HepG2 (cell line): ENCODE measurements around the gene ACBD6. TPM values are rescaled to one million over a fixed set of nuclear protein-coding genes. Genes with fewer than 3 reads are reported as not detected.

Source experiments
- ATAC-seq: fragments of 200-7000 bp; cut with Tn5 transposase; 3 replicates; pipeline ENCODE4 v1.9.1; 2020; ENCODE audit warnings: mild to moderate bottlenecking, moderate library complexity
- BruUV-seq: library from RNA; stranded (reverse); fragments of 400-500 nt; replicated peaks from 2 replicates; lab custom pipeline; 2021; lab: Mats Ljungman, UMichigan
- CTCF ChIA-PET: fragments of 300-600 bp; formaldehyde crosslinking; extraction: SDS; loops from one replicate; lab custom pipeline; 2021; ENCODE audit warnings: low total read pairs, inconsistent platforms, low intra/inter-chr PET ratio; lab: Yijun Ruan, JAX
- POLR2A ChIA-PET: fragments of 350-600 bp; sonication (Branson Sonifier 250); formaldehyde crosslinking; loops from one replicate; lab custom pipeline; 2020; ENCODE audit warnings: antibody characterized with exemption, inconsistent platforms; lab: Yijun Ruan, JAX
- DNase-seq: peaks from one replicate; pipeline ENCODE4 v3.0.0-alpha.2; 2015; ENCODE audit warnings: low spot score
- FAIRE-seq: peaks from 3 replicates; lab custom pipeline; 2011; peaks lifted over from hg19 to GRCh38; lab: Jason Lieb, UNC
- H2AFZ ChIP-seq: one replicate; pipeline ENCODE4 v1.6.1; 2011; ENCODE audit warnings: low read length, inconsistent platforms
- H3K27ac ChIP-seq: fragments of 300-600 bp; 3 replicates; pipeline ENCODE4 v1.8.0; 2011; ENCODE audit warnings: mixed run types, mild to moderate bottlenecking, mixed read lengths, low read length, inconsistent platforms; ENCODE audit not compliant: insufficient read depth; ENCODE audit errors: extremely low read length
- H3K27me3 ChIP-seq, 2 experiments: fragments of 200-600 bp in 1 of 2; 2 replicates in 1 of 2; 3 replicates in 1 of 2; pipeline versions ENCODE4 v1.6.0 to v1.8.0; 2011; ENCODE audit warnings: low read length in 2 of 2, mild to moderate bottlenecking in 2 of 2, moderate library complexity in 2 of 2, inconsistent platforms in 1 of 2; ENCODE audit not compliant: insufficient read depth in 2 of 2, control insufficient read depth in 1 of 2
- H3K36me3 ChIP-seq, 2 experiments: fragments of 200-600 bp in 1 of 2; replicated peaks in 1 of 2; 2 replicates in 1 of 2; 3 replicates in 1 of 2; pipeline versions ENCODE4 v1.5.1 to v1.8.0; 2011; ENCODE audit warnings: low read length in 2 of 2, inconsistent platforms in 1 of 2; ENCODE audit not compliant: insufficient read depth in 2 of 2, control insufficient read depth in 1 of 2
- H3K4me1 ChIP-seq: 2 replicates; pipeline ENCODE4 v1.5.1; 2012; ENCODE audit warnings: low read length, inconsistent platforms; ENCODE audit not compliant: insufficient read depth
- H3K4me2 ChIP-seq: 2 replicates; pipeline ENCODE4 v1.6.0; 2011; ENCODE audit warnings: low read depth, low read length, inconsistent platforms
- H3K4me3 ChIP-seq, 3 experiments: fragments of 200-600 bp in 1 of 3; sonication (generic), shearing (Covaris generic) in 1 of 3; replicated peaks in 1 of 3; 2 replicates each; pipeline ENCODE4 v1.5.1; 2011 to 2016; ENCODE audit warnings: low read length in 3 of 3, inconsistent platforms in 2 of 3, low read depth in 2 of 3, mild to moderate bottlenecking in 2 of 3, control low read depth in 1 of 3, mixed read lengths in 1 of 3; ENCODE audit not compliant: insufficient read depth in 1 of 3
- H3K79me2 ChIP-seq: one replicate; pipeline ENCODE4 v1.6.1; 2011; ENCODE audit warnings: low read length, inconsistent platforms; ENCODE audit not compliant: insufficient read depth
- H3K9ac ChIP-seq: 2 replicates; pipeline ENCODE4 v1.6.0; 2011; ENCODE audit warnings: mild to moderate bottlenecking, low read depth, low read length, inconsistent platforms; ENCODE audit not compliant: insufficient read depth
- H3K9me3 ChIP-seq: 2 replicates; pipeline ENCODE4 v1.5.1; 2012; ENCODE audit warnings: mild to moderate bottlenecking, low read length
- H4K20me1 ChIP-seq: 2 replicates; pipeline ENCODE4 v1.6.0; 2011; ENCODE audit warnings: inconsistent platforms, mild to moderate bottlenecking, low read length, moderate library complexity; ENCODE audit not compliant: insufficient read depth
- ARID2 ChIP-seq: sonication (generic); formaldehyde crosslinking; IDR thresholded peaks from 2 replicates; pipeline ENCODE4 v1.8.1; 2022; ENCODE audit warnings: mild to moderate bottlenecking, missing genetic modification reagents, borderline replicate concordance
- ASH2L ChIP-seq: fragments of 300-600, 200-600 bp; sonication (generic); IDR thresholded peaks from 2 replicates; pipeline ENCODE4 v1.7.0; 2017; ENCODE audit warnings: low read depth, mild to moderate bottlenecking, moderate library complexity, mixed read lengths, low read length; ENCODE audit not compliant: insufficient read length
- ATM ChIP-seq: fragments of 450-650 bp; IDR thresholded peaks from 2 replicates; pipeline ENCODE4 v1.7.1; 2017; ENCODE audit warnings: mild to moderate bottlenecking, borderline replicate concordance
- FOXK2 ChIP-seq: fragments of 450-650 bp; IDR thresholded peaks from 2 replicates; pipeline ENCODE4 v1.6.1; 2016
- ZBTB40 ChIP-seq, 2 experiments: fragments of 450-650 bp in 1 of 2; sonication (generic) in 1 of 2; formaldehyde crosslinking in 1 of 2; IDR thresholded peaks; 2 replicates each; pipeline versions ENCODE4 v1.6.1 to v1.8.0; 2016 to 2022; ENCODE audit warnings: antibody characterized with exemption in 1 of 2, mild to moderate bottlenecking in 1 of 2, missing genetic modification reagents in 1 of 2
- ZFX ChIP-seq: sonication (generic); formaldehyde crosslinking; IDR thresholded peaks from 2 replicates; pipeline ENCODE4 v1.4.0; 2020; ENCODE audit warnings: mild to moderate bottlenecking, low read depth, missing genetic modification reagents, moderate library complexity
- ZMYM4 ChIP-seq: sonication (generic); formaldehyde crosslinking; IDR thresholded peaks from 2 replicates; pipeline ENCODE4 v1.8.1; 2023; ENCODE audit warnings: mild to moderate bottlenecking, missing genetic modification reagents
- ZNF333 ChIP-seq: sonication (generic); formaldehyde crosslinking; IDR thresholded peaks from 2 replicates; pipeline ENCODE4 v1.4.0; 2020; ENCODE audit warnings: mild to moderate bottlenecking, missing genetic modification reagents, borderline replicate concordance
- ZNF543 ChIP-seq: sonication (generic); formaldehyde crosslinking; IDR thresholded peaks from 2 replicates; pipeline ENCODE4 v1.4.0; 2020; ENCODE audit warnings: mild to moderate bottlenecking, missing genetic modification reagents
- ZNF674 ChIP-seq: sonication (generic); formaldehyde crosslinking; IDR thresholded peaks from 2 replicates; pipeline ENCODE4 v1.5.0; 2020; ENCODE audit warnings: low read depth, mild to moderate bottlenecking, missing genetic modification reagents
- ZSCAN30 ChIP-seq: sonication (generic); formaldehyde crosslinking; IDR thresholded peaks from 2 replicates; pipeline ENCODE4 v1.5.0; 2020; ENCODE audit warnings: mild to moderate bottlenecking, missing genetic modification reagents
- WGBS: methylation state at CpG from one replicate; pipeline ENCODE4 v1.1.6; 2017; ENCODE audit warnings: low lambda C conversion rate; 5-methylcytosine and 5-hydroxymethylcytosine counted together
- in situ Hi-C: cut with HindIII; loops from 2 replicates; pipeline ENCODE4 v1.10.0; 2017; ENCODE audit warnings: low pct_unique_long_range_greater_than_20kb; ENCODE audit not compliant: extremely low pct_ligation_motif_present
- intact Hi-C: fragments of 100-400 bp; cut with micrococcal nuclease; formaldehyde crosslinking; loops from one replicate; pipeline ENCODE4 v1.10.0; 2022; ENCODE audit not compliant: unreplicated experiment
- polyA plus RNA-seq, 8 experiments: library from polyadenylated mRNA; depleted of rRNA in 3 of 8; stranded (reverse) in 7 of 8; unstranded in 1 of 8; fragments of >200 nt; fragmentation: Illumina TruSeq in 4 of 8; extraction: Trizol in 4 of 8; gene quantifications; 2 replicates each; pipeline versions ENCODE4 v1.2.1 to v1.2.3, GENCODE V29; 2011 to 2016; ENCODE audit warnings: low read depth in 4 of 8, missing spikeins in 1 of 8, mixed read lengths in 1 of 8; ENCODE audit not compliant: insufficient read depth in 1 of 8
- total RNA-seq, 5 experiments: library from RNA; depleted of rRNA; stranded (reverse); fragments of >200 nt; fragmentation: Illumina TruSeq; extraction: Trizol; gene quantifications; 2 replicates each; pipeline ENCODE4 v1.2.3, GENCODE V29; 2016; ENCODE audit warnings: low read depth in 1 of 5

Gene ACBD6
- total and polyA plus RNA-seq, 2 of the 13 experiments (the other 11 are each of a cell fraction or from before 2014, with no cell fraction given): 33.5 to 47.2 TPM

- Histone ChIP-seq H3K4me2 (peak overlapping the region; percentile 70), H3K9ac (no peak overlapping the region), H3K4me3 (peak overlapping the region in 1 of 3 experiments; percentile 15; a peak in 1 of 6 replicates), H3K79me2 (no peaks in the 10 kb centered on the region), H3K36me3 (no peaks in the 10 kb centered on the region), H2AFZ (no peak overlapping the region), H3K27me3 (peaks cover 8 to 33% of the 10 kb centered on the region in 2 experiments), H3K27ac (no peak overlapping the region)
- ChIA-PET CTCF (no interaction called here), POLR2A (no interaction called here)
- DNase-seq (no peak), ATAC-seq (peak; percentile 12)
- no TSS peak for BruUV-seq
- TF ChIP-seq FOXK2 (no peak), ZNF543 (CRISPR knock-in tag) (no peak), ZSCAN30 (CRISPR knock-in tag) (no peak), ZMYM4 (CRISPR knock-in tag) (no peak), ZBTB40 (IDR thresholded peaks at IDR 0.05) (no peak), ZBTB40 (CRISPR knock-in tag; IDR thresholded peaks at IDR 0.05) (no peak), ATM (no peak), ZNF674 (no peak), ZFX (no peak), ZNF333 (CRISPR knock-in tag) (no peak), ARID2 (CRISPR knock-in tag) (no peak), ASH2L (no peak)
- TF ChIP-seq, all 625 proteins: peak for 0
- intact Hi-C loops (no loop called here), in situ Hi-C loops (loop anchor here (5.0 kb wide), 1 partner anchor 48 kb away; no protein-coding TSS in a partner anchor)
- Histone ChIP-seq H4K20me1 (no peaks in the 10 kb centered on the region), H3K9me3 (no peaks in the 10 kb centered on the region), H3K4me1 (peaks cover 49% of the 10 kb centered on the region)
- FAIRE-seq: no peak
- whole genome bisulfite sequencing: 42% methylated on average over 17 of the region's 18 CpGs
These were observed 246.6 kb downstream of the ACBD6 start for GRCh38 chr1:180255536-180256340.
